Lung (tissue), 12 donors: ENCODE results near the gene COPB2. TPM values are rescaled to one million over a fixed set of nuclear protein-coding genes. Genes with fewer than 3 reads are reported as not detected.

Experiments used
- ATAC-seq: fragments of 200-7000 bp; cut with Tn5 transposase; one replicate; pipeline ENCODE4 v1.9.1; 2020; ENCODE audit warnings: moderate number of reproducible peaks; ENCODE audit not compliant: insufficient read depth, low FRiP score
- DNase-seq, 3 donors: peaks; one replicate each; pipeline ENCODE4 v3.0.0-alpha.2; 2013 to 2017
- H3K27ac ChIP-seq, 2 donors: one replicate each; pipeline ENCODE4 v1.5.1; 2013; ENCODE audit warnings: mild to moderate bottlenecking in 2 of 2, moderate library complexity in 2 of 2, control low read depth in 1 of 2, inconsistent platforms in 1 of 2, low read depth in 1 of 2, low read length in 1 of 2
- H3K27me3 ChIP-seq, 3 donors: one replicate each; pipeline ENCODE4 v1.5.1; 2013; ENCODE audit warnings: low read length in 2 of 3; ENCODE audit not compliant: control insufficient read depth in 3 of 3, insufficient read depth in 3 of 3
- H3K36me3 ChIP-seq, 4 donors: one replicate each; pipeline ENCODE4 v1.5.1; 2013; ENCODE audit warnings: low read length in 4 of 4, mild to moderate bottlenecking in 1 of 4, moderate library complexity in 1 of 4; ENCODE audit not compliant: control insufficient read depth in 4 of 4, insufficient read depth in 4 of 4
- H3K4me1 ChIP-seq, 5 donors: one replicate each; pipeline ENCODE4 v1.5.1; 2013; ENCODE audit warnings: low read length in 5 of 5, mild to moderate bottlenecking in 2 of 5, moderate library complexity in 1 of 5; ENCODE audit not compliant: control insufficient read depth in 5 of 5, insufficient read depth in 5 of 5
- H3K4me3 ChIP-seq: one replicate; pipeline ENCODE4 v1.5.1; 2013; ENCODE audit warnings: mild to moderate bottlenecking, control low read depth, moderate library complexity
- H3K9ac ChIP-seq, 2 donors: one replicate each; pipeline ENCODE4 v1.5.1; 2013; ENCODE audit warnings: low read length in 2 of 2, control low read depth in 1 of 2; ENCODE audit not compliant: insufficient read depth in 1 of 2
- H3K9me3 ChIP-seq, 4 donors: one replicate each; pipeline ENCODE4 v1.5.1; 2013; ENCODE audit warnings: low read length in 3 of 4, mild to moderate bottlenecking in 1 of 4, moderate library complexity in 1 of 4; ENCODE audit not compliant: control insufficient read depth in 4 of 4, insufficient read depth in 3 of 4
- WGBS, 2 donors: extraction: QIAGEN DNeasy Blood & Tissue Kit; methylation state at CpG; one replicate each; pipeline ENCODE4 v1.1.7; 2013; 5-methylcytosine and 5-hydroxymethylcytosine counted together
- polyA plus RNA-seq, 2 donors: library from polyadenylated mRNA; stranded (reverse); fragments of 200-250 nt; gene quantifications; one replicate each; pipeline ENCODE4 v1.2.1, GENCODE V29; 2013
- total RNA-seq, 2 donors: library from RNA; depleted of rRNA in 1 of 2; stranded (reverse); fragments of >200 nt in 1 of 2; gene quantifications; one replicate each; pipeline ENCODE4 v1.2.1, GENCODE V29; 2014 to 2021
- TF ChIP-seq, protein P1 (sequence below): IDR thresholded peaks from 2 replicates; pipeline ENCODE4 v1.5.1; 2012; ENCODE audit warnings: mild to moderate bottlenecking; ENCODE audit errors: control extremely low read depth, extremely low read depth
- donor health status: control.
- donor health status: control.
- donor health status: Bipolar disorder and iron deficiency.
- donor health status: healthy.
- donor health status: DM: yes; HTN: yes; CAD: no.

Gene COPB2
- total and polyA plus RNA-seq, 4 donors: 36.9 to 136 (median 103) TPM

- Histone ChIP-seq H3K4me1 (peaks cover 0 to 2% (median 0%) of the 10 kb centered on the region in 5 donors), H3K4me3 (no peak overlapping the region), H3K27ac (no peak overlapping the region), H3K27me3 (no peaks in the 10 kb centered on the region), H3K9ac (no peak overlapping the region), H3K36me3 (no peaks in the 10 kb centered on the region), H3K9me3 (peaks cover 0 to 2% (median 0%) of the 10 kb centered on the region in 4 donors)
- DNase-seq (no peak), ATAC-seq (no peak)
- WGBS, 2 donors: 63 to 70% methylated on average over 5 of the region's 5 CpGs
- TF ChIP-seq, protein P1, sequence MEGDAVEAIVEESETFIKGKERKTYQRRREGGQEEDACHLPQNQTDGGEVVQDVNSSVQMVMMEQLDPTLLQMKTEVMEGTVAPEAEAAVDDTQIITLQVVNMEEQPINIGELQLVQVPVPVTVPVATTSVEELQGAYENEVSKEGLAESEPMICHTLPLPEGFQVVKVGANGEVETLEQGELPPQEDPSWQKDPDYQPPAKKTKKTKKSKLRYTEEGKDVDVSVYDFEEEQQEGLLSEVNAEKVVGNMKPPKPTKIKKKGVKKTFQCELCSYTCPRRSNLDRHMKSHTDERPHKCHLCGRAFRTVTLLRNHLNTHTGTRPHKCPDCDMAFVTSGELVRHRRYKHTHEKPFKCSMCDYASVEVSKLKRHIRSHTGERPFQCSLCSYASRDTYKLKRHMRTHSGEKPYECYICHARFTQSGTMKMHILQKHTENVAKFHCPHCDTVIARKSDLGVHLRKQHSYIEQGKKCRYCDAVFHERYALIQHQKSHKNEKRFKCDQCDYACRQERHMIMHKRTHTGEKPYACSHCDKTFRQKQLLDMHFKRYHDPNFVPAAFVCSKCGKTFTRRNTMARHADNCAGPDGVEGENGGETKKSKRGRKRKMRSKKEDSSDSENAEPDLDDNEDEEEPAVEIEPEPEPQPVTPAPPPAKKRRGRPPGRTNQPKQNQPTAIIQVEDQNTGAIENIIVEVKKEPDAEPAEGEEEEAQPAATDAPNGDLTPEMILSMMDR: no peak
These were observed 65.0 kb downstream of the COPB2 start for GRCh38 chr3:139324456-139324855.

DNA sequence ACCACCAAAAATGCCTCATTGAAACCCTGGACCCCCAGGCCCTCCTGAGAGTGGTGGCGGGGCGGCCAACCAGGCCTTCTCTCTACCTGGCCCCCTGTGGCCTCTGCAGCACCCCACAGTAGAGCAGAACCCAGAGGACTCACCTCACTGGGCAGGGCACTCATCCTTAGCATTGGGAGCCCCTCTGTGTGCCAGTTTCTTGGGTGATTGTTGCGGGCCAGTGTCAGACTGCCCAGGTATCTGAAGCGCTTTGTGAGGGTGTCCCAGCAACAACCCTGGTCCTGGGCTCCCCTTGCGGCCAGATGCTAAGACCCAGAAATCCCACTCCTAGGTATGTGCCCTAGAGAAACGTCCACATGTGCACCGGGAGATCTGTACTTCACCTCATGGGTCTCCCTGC is 66.3 kb downstream of the COPB2 start:
- Histone ChIP-seq H3K4me1 (peaks cover 0 to 3% (median 0%) of the 10 kb centered on the region in 5 donors), H3K9ac (no peak overlapping the region), H3K4me3 (no peak overlapping the region), H3K27me3 (no peaks in the 10 kb centered on the region), H3K36me3 (no peaks in the 10 kb centered on the region), H3K27ac (no peak overlapping the region), H3K9me3 (peaks cover 0 to 2% (median 0%) of the 10 kb centered on the region in 4 donors)
- TF ChIP-seq, protein P1: no peak
- 91 to 92% methylated on average over 7 of the region's 7 CpGs for WGBS, 2 donors
- DNase-seq (no peak), ATAC-seq (no peak)

GRCh38 chr3:139322346-139322745 is 67.1 kb downstream of the COPB2 start:
- Histone ChIP-seq H3K4me1 (peaks cover 0 to 4% (median 0%) of the 10 kb centered on the region in 5 donors), H3K36me3 (no peaks in the 10 kb centered on the region), H3K27me3 (no peaks in the 10 kb centered on the region), H3K4me3 (no peak overlapping the region), H3K9ac (no peak overlapping the region), H3K9me3 (peaks cover 0 to 2% (median 0%) of the 10 kb centered on the region in 4 donors), H3K27ac (no peak overlapping the region)
- TF ChIP-seq, protein P1: no peak
- 64% methylated on average over 5 of the region's 5 CpGs for WGBS, 2 donors
- no peak for DNase-seq
- no peak for ATAC-seq
